HG03095 (cell line): ENCODE data around the gene CRHBP.
"Not testable (repeated sequence)": the region's sequence is repeated elsewhere in the genome, so short reads cannot be mapped to it uniquely, and the experiment has no call there.

Source experiments
- ATAC-seq: cut with Tn5 transposase; IDR thresholded peaks from one replicate; pipeline ENCODE4 v1.9.1; 2021; ENCODE audit warnings: moderate library complexity; ENCODE audit not compliant: unreplicated experiment

The CRHBP gene

DNA sequence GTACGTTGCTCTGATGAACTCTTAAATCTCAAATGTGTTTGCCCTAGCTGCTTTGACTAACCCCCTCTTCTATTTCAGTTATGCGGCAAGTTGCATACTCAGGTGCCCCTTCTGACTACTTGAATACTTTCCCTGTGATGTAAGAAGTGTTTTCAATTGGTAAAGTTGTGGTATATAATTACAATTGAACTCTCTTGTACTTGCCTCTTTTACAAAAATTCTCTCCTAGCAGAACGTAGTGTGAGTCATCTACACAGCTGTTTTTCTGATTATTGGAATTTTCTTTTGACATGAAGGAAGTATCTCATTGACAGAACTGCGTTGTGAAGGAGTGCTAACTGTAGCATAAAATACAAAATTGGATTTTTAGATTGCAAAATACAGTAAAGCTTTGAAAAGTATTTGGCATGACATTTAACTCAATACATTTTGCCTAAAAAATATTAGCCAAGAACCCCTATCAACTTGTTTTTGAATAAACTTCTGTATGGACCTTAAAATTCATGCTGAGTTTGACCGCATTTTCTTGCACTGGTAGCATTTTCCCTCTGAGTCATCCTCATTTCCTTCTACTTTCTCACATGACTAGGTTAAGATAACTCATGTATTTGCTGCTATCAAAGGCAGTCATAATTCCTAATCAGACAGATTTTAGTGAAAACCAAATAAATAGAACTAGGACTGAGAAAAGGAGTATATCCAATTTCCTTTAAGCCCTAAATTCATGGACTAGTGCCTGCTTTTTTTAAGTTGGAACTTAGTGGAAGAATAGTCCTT is 6.3 kb downstream of the CRHBP start:
- ATAC-seq: no peak

DNA sequence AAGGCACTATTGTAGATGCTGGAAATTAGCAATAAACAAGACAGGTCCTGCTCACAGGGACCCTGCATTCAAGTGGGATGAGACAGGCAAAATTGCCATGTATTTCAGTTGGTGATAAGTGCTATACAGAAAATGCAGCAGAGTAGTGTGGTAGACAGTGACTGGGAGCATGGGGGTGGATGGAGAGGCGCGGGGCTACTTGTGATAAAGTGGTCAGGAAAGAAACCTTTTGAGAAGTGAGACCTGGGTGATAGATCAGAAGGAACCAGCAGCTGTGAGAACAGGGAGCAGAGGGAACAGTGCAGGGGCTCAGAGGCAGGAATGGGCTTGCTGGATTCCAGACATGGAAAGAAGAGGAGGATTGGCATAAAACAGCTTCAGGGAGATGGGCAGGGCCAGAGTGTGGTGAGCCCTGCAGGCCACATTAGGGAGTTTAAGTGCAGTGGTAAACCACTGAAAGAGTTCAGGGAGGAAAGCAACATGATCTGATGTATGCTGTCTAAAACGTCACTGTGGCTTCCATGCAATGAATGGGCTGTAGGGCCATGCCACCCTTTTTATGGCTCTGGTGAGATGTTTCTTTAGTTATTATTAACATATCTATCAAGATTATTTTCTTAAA is 7.3 kb downstream of the CRHBP start:
- ATAC-seq: no peak

DNA sequence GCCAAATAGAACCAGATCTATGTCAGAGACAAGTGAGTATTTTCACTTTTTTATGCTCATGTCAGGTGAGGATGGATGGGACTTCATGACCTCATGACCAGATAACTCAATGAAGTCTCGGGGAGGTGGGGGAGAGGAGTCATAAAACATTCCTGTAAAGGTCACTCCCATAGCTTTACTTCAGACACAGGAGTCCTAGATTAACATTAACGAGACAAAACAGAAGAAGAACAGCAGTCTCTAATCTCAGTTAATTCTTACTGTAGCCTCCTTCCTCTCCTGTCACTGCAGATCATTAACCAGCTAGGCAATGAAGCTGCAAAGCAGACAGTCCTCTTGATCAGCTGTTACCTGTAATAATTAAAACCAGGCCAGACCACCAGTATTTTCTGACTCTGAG is 11.2 kb downstream of the CRHBP start:
- ATAC-seq: no peak

DNA sequence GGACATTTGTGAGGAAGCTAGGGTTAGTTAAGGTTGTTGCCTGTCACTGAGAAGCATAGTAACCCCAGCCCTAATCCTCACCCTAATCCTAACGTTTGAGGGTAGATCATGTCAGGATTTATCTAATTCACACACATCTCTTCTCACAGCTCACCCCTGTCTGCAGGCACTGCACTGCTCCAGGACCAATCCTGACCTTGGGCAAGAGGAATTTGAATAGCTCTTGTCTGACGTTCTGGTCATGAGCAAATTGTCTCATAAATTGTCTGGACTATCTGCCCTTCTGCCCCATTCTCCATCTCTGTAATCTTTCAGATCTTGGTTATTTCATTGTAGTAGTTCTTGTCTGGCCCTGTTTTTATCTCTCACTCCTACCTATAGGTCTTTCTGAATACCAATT is 18.7 kb downstream of the CRHBP start:
- no peak for ATAC-seq

DNA sequence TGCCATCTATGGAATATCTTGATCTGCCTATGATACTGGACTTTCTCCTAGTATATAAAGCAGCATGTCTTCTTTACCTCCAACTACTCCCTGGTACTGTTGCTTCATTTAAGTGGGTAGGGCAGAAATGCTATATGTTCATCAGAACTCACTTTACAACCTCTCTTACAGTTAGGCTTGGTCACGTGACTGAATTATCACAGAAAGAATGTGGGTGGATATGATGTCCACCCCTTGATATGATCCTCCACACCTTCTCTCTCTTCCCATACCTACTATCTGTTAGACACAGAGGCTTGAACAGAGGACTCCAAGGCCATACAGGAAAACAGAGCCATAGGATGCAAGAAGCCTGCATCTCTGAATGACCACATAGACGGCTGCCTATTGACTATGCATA is 19.8 kb downstream of the CRHBP start:
- no peak for ATAC-seq

DNA sequence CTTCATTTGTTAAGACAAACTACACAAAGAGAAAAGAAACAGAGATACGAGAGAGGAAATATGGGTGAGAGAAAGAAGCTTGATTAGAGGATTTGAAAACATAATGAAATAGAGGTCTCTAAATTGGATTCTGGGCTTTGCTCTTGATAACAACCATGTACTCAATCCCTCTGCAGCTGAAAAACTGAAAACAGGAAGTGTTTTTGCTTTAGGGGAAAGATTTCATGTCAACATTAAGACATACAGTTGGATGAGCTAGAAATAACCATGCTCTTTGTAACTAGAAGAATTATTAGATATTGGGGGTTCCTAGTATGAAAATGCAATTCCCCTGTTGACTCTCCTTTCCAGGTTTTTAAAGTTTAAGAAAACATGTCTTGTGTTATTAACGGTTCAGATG is 21.9 kb downstream of the CRHBP start:
- no peak for ATAC-seq

DNA sequence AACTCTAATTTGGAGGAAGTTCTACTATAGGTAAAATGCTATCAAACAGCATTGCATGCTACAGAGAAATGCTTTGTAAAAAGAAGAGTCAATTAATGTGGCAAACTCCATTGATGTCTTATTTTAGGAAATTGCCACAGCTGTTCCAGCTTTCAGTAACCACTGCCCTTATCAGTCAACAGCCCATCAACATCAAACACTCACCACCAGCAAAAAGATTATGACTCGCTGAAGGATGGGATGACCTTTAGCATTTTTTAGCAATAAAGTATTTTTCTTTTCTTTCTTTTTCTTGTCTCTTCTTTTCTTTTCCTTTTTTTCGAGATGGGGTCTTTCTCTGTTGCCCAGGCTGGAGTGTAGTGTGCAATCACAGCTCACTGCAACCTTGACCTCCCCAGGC is 26.0 kb downstream of the CRHBP start:
- ATAC-seq: no peak

DNA sequence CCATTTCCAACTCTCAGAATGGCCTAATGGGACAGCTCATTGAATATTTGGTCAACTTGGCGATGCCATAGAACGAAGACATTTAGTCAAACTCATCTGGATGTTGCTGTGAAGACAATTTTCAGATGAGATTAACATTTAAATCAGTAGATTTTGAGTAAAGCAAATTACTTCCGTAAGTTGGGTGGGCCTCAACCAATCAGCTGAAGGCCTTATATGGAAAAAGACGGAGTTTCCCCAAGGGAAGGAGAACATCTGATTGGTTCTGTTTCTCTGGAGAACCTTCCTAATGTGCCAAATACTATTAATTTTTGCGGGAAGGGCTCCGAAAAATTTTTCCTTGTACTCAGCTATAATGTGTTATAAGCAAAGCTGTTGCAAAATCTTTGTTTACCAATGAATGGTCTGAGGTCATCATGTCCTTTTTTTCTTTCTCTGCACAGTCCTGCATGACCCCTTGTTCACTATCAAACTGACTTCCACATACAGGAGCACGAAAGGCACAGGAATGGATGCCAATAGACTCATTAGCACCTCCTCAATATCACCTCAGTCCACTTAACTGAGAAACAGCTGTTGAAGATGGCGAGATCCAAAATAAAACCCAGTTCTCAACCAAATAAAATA is 27.8 kb downstream of the CRHBP start:
- no peak for ATAC-seq

DNA sequence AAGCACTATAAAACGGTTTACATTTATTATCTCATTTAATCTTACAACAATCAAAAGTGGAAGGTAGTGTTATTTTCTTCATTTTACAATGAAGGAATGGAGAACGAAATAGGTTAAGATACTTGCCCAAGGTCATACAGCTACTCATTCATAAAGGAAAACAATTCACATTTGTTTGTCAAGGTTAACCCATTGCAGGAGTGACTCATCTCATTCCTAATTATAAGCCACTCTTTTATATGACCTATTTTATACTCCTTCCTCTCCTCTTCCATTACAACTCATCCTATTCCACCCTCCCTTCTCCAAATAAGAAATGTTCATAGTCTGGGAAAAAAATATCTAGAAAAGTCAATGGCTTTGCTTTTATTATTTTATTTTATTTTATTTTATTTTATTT is 29.6 kb downstream of the CRHBP start:
- ATAC-seq: no peak

DNA sequence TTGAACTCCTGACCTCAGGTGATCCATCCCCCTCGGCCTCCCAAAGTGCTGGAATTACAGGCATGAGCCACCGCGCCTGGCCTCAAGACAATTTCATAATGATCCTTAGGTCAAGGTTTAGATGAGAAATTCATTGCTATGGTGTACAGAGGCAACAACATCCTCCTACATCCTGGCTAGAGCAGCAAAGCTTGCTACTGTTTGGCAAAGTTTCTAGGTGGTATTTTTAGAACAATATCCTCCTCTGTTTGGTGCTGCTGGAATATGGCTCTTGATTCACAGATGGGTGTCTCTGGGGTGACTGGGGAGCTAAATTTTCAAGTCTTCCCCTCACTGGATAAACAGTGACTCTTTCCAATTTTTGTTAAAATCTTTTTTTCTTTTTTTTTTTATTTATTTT is 30.6 kb downstream of the CRHBP start:
- ATAC-seq: no peak

DNA sequence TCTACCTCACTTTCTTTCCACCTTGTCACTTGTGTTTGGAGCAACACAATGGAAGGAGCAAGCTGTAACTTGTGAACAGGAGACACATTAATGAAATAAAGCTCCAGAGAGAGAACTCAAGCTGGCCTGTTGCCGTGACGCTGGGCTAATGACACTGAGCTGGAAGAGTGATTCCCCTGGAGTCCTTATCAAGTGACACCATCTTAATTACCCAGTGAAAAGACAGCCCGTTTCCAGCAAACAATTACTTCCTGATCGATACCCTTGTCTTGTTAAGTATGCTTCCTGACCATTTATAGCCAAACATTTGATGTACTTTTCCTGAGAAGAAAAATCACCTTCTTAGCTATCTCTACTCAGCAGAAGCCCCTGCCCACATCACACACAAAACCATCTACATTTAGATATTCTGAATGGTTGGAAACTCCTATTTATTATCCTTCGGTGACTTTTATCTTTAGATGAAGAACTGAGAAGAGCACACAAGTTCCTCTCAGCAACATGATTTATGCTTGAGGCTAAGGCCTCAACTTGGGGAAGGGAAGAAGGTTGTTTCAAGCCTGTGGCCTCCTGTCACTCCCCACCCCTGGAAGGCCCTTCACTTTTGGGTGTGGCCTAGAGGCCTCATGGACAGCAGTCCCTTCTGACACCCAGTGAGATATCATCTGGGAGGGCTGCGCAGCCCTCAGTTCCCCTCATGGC is 34.1 kb downstream of the CRHBP start:
- ATAC-seq: no peak

DNA sequence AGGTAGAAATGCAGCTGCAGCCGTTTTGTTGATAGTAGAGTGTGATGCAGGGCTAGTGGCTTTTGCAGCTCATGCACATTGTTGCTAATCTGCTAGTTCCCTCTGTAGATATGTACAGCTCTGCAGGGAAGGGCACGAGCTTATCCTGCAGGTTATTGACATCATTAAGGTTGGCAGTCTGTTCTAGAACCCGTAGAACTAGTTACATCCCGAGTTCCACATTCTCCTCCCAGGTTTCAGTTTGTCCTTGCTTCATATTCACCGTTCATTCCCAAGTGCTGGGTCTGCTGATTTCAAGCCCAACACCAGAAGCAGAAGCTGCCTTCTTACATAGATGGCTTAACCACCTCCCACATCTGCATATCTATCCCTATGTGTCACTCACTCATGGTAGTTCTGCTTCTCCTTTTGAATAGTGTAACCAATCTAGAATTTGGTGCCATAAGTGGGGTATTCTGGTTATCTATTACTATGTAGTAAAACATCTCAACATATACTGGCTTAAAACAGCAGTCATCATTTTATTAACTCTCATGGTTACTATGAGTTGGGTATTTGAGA is 38.1 kb downstream of the CRHBP start:
- ATAC-seq: no peak

DNA sequence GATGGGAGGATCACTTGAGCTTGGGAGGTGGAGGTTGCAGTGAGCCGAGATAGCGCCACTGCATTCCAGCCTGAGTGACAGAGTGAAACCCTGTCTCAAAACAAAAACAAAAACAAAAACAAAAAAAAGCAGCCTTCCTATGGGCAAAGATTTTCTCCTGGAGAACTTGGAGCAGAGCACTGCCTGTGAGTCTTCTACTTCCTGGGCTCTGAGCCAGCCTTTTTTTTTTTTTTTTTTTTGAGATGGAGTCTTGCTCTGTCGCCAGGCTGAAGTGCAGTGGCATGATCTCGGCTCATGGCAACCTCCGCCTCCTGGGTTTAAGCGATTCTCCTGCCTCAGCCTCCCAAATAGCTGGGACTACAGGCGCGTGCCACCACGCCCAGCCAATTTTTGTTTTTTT is 40.6 kb downstream of the CRHBP start:
- ATAC-seq: not testable (repeated sequence)

DNA sequence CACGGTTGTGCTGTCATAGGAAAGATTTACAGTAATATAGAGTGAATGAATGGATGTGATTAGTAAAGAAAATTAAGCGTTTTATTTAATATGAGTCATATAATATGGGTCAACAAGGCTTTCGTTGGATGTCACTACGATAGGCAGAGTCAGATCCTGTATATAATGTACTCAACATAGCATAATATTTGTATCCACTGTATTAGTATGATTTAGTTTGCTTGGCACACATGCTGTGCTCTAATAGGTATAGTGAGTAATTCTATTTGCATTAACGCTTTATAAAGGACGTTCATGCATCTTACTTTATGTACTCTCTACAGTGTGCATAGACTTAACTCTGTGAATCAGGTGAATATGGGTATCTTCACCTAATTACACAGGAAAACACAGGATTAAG is 41.5 kb downstream of the CRHBP start:
- no peak for ATAC-seq

DNA sequence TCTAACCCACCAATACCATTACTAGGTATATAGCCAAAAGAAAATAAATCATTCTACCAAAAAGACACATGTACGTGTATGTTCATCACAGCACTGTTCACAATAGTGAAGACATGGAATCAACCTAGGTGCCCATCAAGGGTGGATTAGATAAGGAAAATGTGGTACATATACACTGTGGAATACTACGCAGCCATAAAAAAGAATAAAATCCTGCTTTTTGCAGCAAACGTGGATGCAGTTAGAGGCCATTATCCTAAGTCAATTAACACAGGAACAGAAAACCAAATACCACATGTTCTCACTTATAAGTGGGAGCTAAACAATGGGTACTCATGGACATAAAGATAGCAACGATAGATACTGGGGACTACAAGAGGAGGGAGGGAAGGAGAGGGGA is 45.4 kb downstream of the CRHBP start:
- ATAC-seq: not testable (repeated sequence)

DNA sequence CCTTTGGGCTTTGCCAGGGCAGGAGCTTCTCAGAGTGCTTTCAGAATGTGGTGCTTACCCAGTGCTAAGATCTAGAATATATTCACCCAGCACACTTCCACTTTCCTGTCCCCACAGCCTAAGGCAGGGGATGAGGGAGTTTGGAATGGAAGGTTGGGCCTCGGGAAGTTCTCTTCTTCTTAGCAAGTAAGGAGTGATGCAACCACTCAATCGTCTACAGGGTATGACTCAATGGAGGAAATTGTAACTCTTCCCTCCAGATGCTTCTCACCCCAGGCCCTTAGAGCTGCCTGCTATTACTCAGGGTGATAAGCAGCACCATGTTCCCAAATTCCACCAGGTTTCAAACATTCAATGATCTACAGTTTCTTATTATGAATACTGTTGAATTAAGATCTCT is 46.6 kb downstream of the CRHBP start:
- ATAC-seq: no peak

DNA sequence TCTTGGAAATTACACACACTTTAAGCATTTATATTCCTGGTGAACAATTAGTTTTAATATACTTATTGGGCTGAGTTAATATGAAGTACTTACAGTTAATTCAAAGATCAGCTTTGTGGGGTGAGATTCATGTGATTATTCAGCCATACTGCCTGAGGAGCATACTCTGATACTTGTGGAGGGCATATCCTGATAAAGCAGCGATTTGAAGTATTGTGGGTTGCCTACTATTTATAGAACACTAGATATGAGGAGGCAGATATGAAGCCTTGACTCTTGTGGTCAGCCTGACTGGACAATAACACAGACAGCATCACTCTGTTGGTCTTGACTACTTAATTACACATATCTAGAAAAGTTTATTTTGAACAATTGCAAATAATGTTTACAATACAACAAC is 50.4 kb downstream of the CRHBP start:
- ATAC-seq: no peak

DNA sequence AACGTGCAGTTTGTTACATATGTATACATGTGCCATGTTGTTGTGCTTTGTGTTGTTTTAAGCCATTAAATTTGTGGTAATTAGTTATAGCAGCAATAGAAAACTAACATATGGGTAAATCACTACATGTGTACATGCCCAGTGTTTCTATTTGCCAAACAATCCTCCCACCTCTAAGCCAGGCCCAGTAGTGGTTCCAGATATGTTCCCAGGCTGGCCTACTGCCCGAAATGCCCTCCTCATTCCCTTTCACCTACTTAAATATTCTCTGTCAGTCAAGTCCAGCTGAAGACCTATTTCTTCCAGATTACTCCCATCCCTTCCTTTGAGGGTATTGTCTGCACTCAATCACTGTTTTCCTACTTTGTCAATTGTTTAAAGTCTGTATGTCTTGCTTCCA is 53.3 kb downstream of the CRHBP start:
- no peak for ATAC-seq

DNA sequence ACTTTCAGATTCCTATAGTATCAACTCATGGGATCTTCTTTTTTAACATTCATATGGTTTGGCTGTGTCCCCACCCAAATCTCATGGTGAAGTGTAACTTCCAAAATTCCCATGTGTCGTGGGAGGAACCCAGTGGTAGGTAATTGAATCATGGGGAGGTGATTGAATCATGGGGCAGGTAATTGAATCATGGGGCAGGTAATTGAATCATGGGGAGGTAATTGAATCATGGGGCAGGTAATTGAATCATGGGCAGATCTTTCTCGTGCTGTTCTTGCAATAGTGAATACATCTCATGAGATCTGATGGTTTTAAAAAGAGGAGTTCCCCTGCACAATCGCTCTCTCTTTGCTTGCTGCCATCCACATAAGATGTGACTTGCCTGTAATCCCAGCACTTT is 55.6 kb downstream of the CRHBP start:
- ATAC-seq: no peak

DNA sequence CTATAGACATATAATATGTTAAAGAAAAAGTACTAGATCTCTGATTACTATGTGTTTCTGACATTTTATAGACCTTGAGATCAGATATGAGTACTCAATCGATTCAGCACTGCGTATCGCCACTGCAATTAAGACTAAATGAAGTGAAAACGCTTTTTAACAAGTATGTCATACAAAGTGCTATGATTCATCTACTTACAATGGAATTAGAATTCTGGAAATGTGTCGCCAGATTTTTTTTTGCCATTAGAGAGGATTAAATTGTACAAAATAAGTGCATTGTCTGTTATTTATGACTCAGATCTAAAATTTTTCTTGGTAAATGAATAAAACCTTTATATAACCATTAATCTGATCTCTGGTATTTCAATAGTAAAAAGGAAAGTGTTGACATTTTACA is 57.4 kb downstream of the CRHBP start:
- ATAC-seq: no peak

DNA sequence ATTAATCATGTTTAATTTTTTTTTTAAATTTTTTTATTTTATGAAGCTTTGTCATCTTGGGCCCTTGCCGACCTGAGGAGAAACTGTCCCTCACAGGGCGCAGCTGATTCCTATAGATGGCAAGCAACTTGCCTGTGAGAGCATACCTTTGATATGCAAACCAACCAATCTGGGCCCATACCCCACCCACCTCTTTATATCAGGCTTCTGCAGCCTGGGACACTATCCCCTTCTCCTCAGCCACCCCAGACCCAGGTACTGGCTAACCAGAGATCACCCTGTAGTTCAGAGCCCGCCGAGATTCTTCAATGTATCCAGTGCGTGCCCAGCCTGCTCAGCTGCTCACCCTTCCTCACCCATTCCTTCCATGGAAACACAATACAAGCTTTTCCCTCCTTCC is 58.7 kb downstream of the CRHBP start:
- ATAC-seq: no peak

DNA sequence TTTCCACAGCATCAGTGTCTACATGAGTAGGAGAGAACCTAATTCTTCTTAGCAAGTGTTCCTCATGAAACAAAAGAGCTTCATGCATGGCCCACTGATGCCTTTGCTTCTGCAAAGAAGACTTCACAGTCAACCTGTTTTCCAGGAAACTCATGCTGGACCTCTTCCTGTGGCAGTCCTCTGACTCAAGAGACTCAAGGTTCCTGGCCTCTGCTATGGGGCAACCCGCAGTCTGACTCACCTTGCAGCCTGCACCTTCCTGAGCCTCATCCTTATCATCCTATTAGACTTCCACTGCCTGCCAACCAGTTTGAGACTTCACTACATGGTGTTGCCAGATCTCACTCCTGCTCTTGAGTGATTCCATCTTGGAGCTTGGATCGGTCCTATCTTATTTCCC is 59.8 kb downstream of the CRHBP start:
- no peak for ATAC-seq
